ENCODE results near the gene LRRIQ4. TPM values are rescaled to one million over a fixed set of nuclear protein-coding genes. Genes with fewer than 3 reads are reported as not detected.

The LRRIQ4 gene
- total RNA-seq, 1 donor, result under 0.01 TPM

GRCh38 chr3:169818316-169818715, 5.6 kb downstream of the LRRIQ4 start:
- H3K27me3 ChIP-seq (ENCODE audit: insufficient read depth, low read length), result no peaks in the 10 kb centered on the region
- peak overlapping the region; percentile 86 for H2AFZ ChIP-seq (ENCODE audit: low read length)
- peaks cover 7% of the 10 kb centered on the region for H3K4me1 ChIP-seq (ENCODE audit: insufficient read depth, low read length)
- H4K20me1 ChIP-seq (ENCODE audit: insufficient read depth, low read length), result no peaks in the 10 kb centered on the region
- peak overlapping the region; percentile 13 for H3K27ac ChIP-seq (ENCODE audit: low read depth, low read length)
- no peak overlapping the region for H3K4me3 ChIP-seq (ENCODE audit: insufficient read depth, low read length)
- TF ChIP-seq CTCF (IDR thresholded peaks at IDR 0.05; ENCODE audit: extremely low read depth, low read depth, low read length), result no peak
- no peaks in the 10 kb centered on the region for H3K36me3 ChIP-seq (ENCODE audit: insufficient read depth, low read length)
- H3K4me2 ChIP-seq (ENCODE audit: insufficient read depth, low read length), result peak overlapping the region; percentile 31
- no peaks in the 10 kb centered on the region for H3K79me2 ChIP-seq (ENCODE audit: insufficient read depth, low read length)
- H3K9me3 ChIP-seq (ENCODE audit: low read depth, low read length), result peaks cover 1% of the 10 kb centered on the region
- peak; percentile 41 for DNase-seq (ENCODE audit: insufficient read length, low spot score, missing footprints)

- H3K27ac ChIP-seq (ENCODE audit: low read depth, low read length), result no peak overlapping the region
- no peak overlapping the region for H3K4me3 ChIP-seq (ENCODE audit: insufficient read depth, low read length)
- H2AFZ ChIP-seq (ENCODE audit: low read length), result no peak overlapping the region
- no peaks in the 10 kb centered on the region for H3K27me3 ChIP-seq (ENCODE audit: insufficient read depth, low read length)
- H3K36me3 ChIP-seq (ENCODE audit: insufficient read depth, low read length), result no peaks in the 10 kb centered on the region
- no peaks in the 10 kb centered on the region for H4K20me1 ChIP-seq (ENCODE audit: insufficient read depth, low read length)
- no peak for DNase-seq (ENCODE audit: insufficient read length, low spot score, missing footprints)
- H3K4me1 ChIP-seq (ENCODE audit: insufficient read depth, low read length), result peaks cover 4% of the 10 kb centered on the region
- H3K9me3 ChIP-seq (ENCODE audit: low read depth, low read length), result no peaks in the 10 kb centered on the region
- no peak for TF ChIP-seq CTCF (IDR thresholded peaks at IDR 0.05; ENCODE audit: extremely low read depth, low read depth, low read length)
- no peaks in the 10 kb centered on the region for H3K79me2 ChIP-seq (ENCODE audit: insufficient read depth, low read length)
- H3K4me2 ChIP-seq (ENCODE audit: insufficient read depth, low read length), result no peak overlapping the region
Observed at GRCh38 chr3:169822091-169822490, 9.4 kb downstream of the LRRIQ4 start.

- Histone ChIP-seq H3K27me3 (ENCODE audit: insufficient read depth, low read length) (no peaks in the 10 kb centered on the region), H3K9me3 (ENCODE audit: low read depth, low read length) (no peaks in the 10 kb centered on the region), H3K4me1 (ENCODE audit: insufficient read depth, low read length) (peaks cover 4% of the 10 kb centered on the region), H3K4me3 (ENCODE audit: insufficient read depth, low read length) (no peak overlapping the region), H3K27ac (ENCODE audit: low read depth, low read length) (no peak overlapping the region), H2AFZ (ENCODE audit: low read length) (no peak overlapping the region), H3K36me3 (ENCODE audit: insufficient read depth, low read length) (no peaks in the 10 kb centered on the region), H4K20me1 (ENCODE audit: insufficient read depth, low read length) (no peaks in the 10 kb centered on the region), H3K4me2 (ENCODE audit: insufficient read depth, low read length) (no peak overlapping the region), H3K79me2 (ENCODE audit: insufficient read depth, low read length) (no peaks in the 10 kb centered on the region)
- TF ChIP-seq CTCF (IDR thresholded peaks at IDR 0.05; ENCODE audit: extremely low read depth, low read depth, low read length), result no peak
- no peak for DNase-seq (ENCODE audit: insufficient read length, low spot score, missing footprints)
Observed at GRCh38 chr3:169822540-169822939, 9.9 kb downstream of the LRRIQ4 start.

GRCh38 chr3:169822983-169823382, 10.3 kb downstream of the LRRIQ4 start:
- no peaks in the 10 kb centered on the region for H3K36me3 ChIP-seq (ENCODE audit: insufficient read depth, low read length)
- no peaks in the 10 kb centered on the region for H3K27me3 ChIP-seq (ENCODE audit: insufficient read depth, low read length)
- H4K20me1 ChIP-seq (ENCODE audit: insufficient read depth, low read length), result no peaks in the 10 kb centered on the region

More at GRCh38 chr3:169822983-169823382, 10.3 kb downstream of the LRRIQ4 start:
- no peak for DNase-seq (ENCODE audit: insufficient read length, low spot score, missing footprints)
- H3K4me3 ChIP-seq (ENCODE audit: insufficient read depth, low read length), result no peak overlapping the region
- TF ChIP-seq CTCF (IDR thresholded peaks at IDR 0.05; ENCODE audit: extremely low read depth, low read depth, low read length), result no peak
- no peaks in the 10 kb centered on the region for H3K9me3 ChIP-seq (ENCODE audit: low read depth, low read length)
- no peak overlapping the region for H3K27ac ChIP-seq (ENCODE audit: low read depth, low read length)
- no peak overlapping the region for H2AFZ ChIP-seq (ENCODE audit: low read length)
- H3K79me2 ChIP-seq (ENCODE audit: insufficient read depth, low read length), result no peaks in the 10 kb centered on the region
- H3K4me2 ChIP-seq (ENCODE audit: insufficient read depth, low read length), result no peak overlapping the region
- H3K4me1 ChIP-seq (ENCODE audit: insufficient read depth, low read length), result peaks cover 3% of the 10 kb centered on the region
